Keratinocyte (primary cell): ENCODE results near the gene FITM2. TPM values are rescaled to one million over a fixed set of nuclear protein-coding genes. Genes with fewer than 3 reads are reported as not detected.

Experiments used
- DNase-seq: peaks from one replicate; pipeline ENCODE4 v3.0.0-alpha.2; 2011; ENCODE audit warnings: low read depth, missing footprints, low spot score
- FAIRE-seq: peaks from 2 replicates; lab custom pipeline; 2011; peaks lifted over from hg19 to GRCh38; lab: Jason Lieb, UNC
- H2AFZ ChIP-seq: 2 replicates; pipeline ENCODE4 v1.6.0; 2012; ENCODE audit warnings: low read length, control low read depth, inconsistent platforms; ENCODE audit not compliant: control insufficient read depth
- H3K27ac ChIP-seq: 2 replicates; pipeline ENCODE4 v1.5.1; 2011; ENCODE audit warnings: low read length; ENCODE audit not compliant: control insufficient read depth, insufficient read depth
- H3K27me3 ChIP-seq: 3 replicates; pipeline ENCODE4 v1.6.0; 2011; ENCODE audit warnings: low read length; ENCODE audit not compliant: control insufficient read depth, insufficient read depth; ENCODE audit errors: extremely low read depth
- H3K36me3 ChIP-seq, 2 experiments: 2 replicates in 1 of 2; 3 replicates in 1 of 2; pipeline ENCODE4 v1.5.1; 2011; ENCODE audit warnings: low read length in 2 of 2, mild to moderate bottlenecking in 1 of 2; ENCODE audit not compliant: control insufficient read depth in 2 of 2, insufficient read depth in 2 of 2; ENCODE audit errors: extremely low read depth in 1 of 2
- H3K4me1 ChIP-seq: 3 replicates; pipeline ENCODE4 v1.5.1; 2011; ENCODE audit warnings: low read length; ENCODE audit not compliant: control insufficient read depth, insufficient read depth; ENCODE audit errors: extremely low read depth
- H3K4me2 ChIP-seq: 3 replicates; pipeline ENCODE4 v1.6.0; 2011; ENCODE audit warnings: low read depth, low read length; ENCODE audit not compliant: control insufficient read depth, insufficient read depth; ENCODE audit errors: extremely low read depth
- H3K4me3 ChIP-seq, 3 experiments: fragments of 200-600 bp in 1 of 3; sonication (generic) in 1 of 3; 2 replicates in 2 of 3; 3 replicates in 1 of 3; pipeline ENCODE4 v1.5.1; 2011 to 2016; ENCODE audit warnings: low read length in 3 of 3, mild to moderate bottlenecking in 3 of 3, control low read depth in 2 of 3, inconsistent platforms in 1 of 3, low read depth in 1 of 3, mixed read lengths in 1 of 3, mixed run types in 1 of 3, moderate library complexity in 1 of 3; ENCODE audit not compliant: control insufficient read depth in 2 of 3, insufficient read depth in 2 of 3; ENCODE audit errors: extremely low read depth in 1 of 3
- H3K79me2 ChIP-seq: 2 replicates; pipeline ENCODE4 v1.6.0; 2012; ENCODE audit warnings: low read length; ENCODE audit not compliant: control insufficient read depth, insufficient read depth
- H3K9ac ChIP-seq: 3 replicates; pipeline ENCODE4 v1.6.0; 2011; ENCODE audit warnings: low read length; ENCODE audit not compliant: control insufficient read depth, insufficient read depth; ENCODE audit errors: extremely low read depth
- H3K9me1 ChIP-seq: 3 replicates; pipeline ENCODE4 v1.6.0; 2011; ENCODE audit warnings: low read length; ENCODE audit not compliant: control insufficient read depth, insufficient read depth; ENCODE audit errors: extremely low read depth
- H3K9me3 ChIP-seq: 2 replicates; pipeline ENCODE4 v1.5.1; 2012; ENCODE audit warnings: low read depth, low read length; ENCODE audit not compliant: control insufficient read depth
- H4K20me1 ChIP-seq: 3 replicates; pipeline ENCODE4 v1.6.0; 2011; ENCODE audit warnings: low read length; ENCODE audit not compliant: control insufficient read depth, insufficient read depth; ENCODE audit errors: extremely low read depth
- CTCF ChIP-seq, 3 experiments: IDR thresholded peaks in 1 of 3; conservative IDR thresholded peaks in 1 of 3; optimal IDR thresholded peaks in 1 of 3; 2 replicates in 2 of 3; 3 replicates in 1 of 3; pipeline versions ENCODE3 to v1.5.1; 2011; ENCODE audit warnings: low read length in 3 of 3, mild to moderate bottlenecking in 3 of 3, moderate library complexity in 2 of 3, control low read depth in 1 of 3, inconsistent platforms in 1 of 3; ENCODE audit not compliant: insufficient read depth in 2 of 3; ENCODE audit errors: extremely low read depth in 1 of 3
- EZH2 ChIP-seq: IDR thresholded peaks from one replicate; pipeline ENCODE4 v1.6.1; 2012; ENCODE audit warnings: inconsistent platforms, mild to moderate bottlenecking, low read length, moderate library complexity
- dilution Hi-C: fragments of 300-500 bp; cut with MboI; formaldehyde crosslinking; loops from one replicate; pipeline ENCODE4 v1.7.0; 2020; ENCODE audit warnings: low sequenced_read_pairs; ENCODE audit not compliant: extremely low pct_ligation_motif_present
- polyA plus RNA-seq, 5 experiments: library from polyadenylated mRNA; depleted of rRNA in 3 of 5; stranded (reverse) in 3 of 5; stranded (forward) in 1 of 5; unstranded in 1 of 5; fragments of >200 nt; gene quantifications; 1 replicate in 1 of 5; 2 replicates in 3 of 5; 3 replicates in 1 of 5; pipeline versions ENCODE4 v1.2.1 to v1.2.3, GENCODE V29; 2011 to 2012; ENCODE audit warnings: missing spikeins in 2 of 5, low read depth in 1 of 5, low replicate concordance in 1 of 5

The FITM2 gene
- polyA plus RNA-seq, 1 donor (not counting 4 experiments of a cell fraction or from before 2014, with no cell fraction given) = 2.9 TPM

- Histone ChIP-seq H3K9ac (no peak overlapping the region), H3K79me2 (no peaks in the 10 kb centered on the region), H2AFZ (no peak overlapping the region), H3K9me1 (no peaks in the 10 kb centered on the region), H3K9me3 (no peaks in the 10 kb centered on the region), H4K20me1 (no peaks in the 10 kb centered on the region), H3K27ac (no peak overlapping the region), H3K36me3 (no peaks in the 10 kb centered on the region), H3K4me3 (no peak overlapping the region), H3K4me2 (no peak overlapping the region), H3K4me1 (no peaks in the 10 kb centered on the region), H3K27me3 (no peaks in the 10 kb centered on the region)
- TF ChIP-seq EZH2 (no peak), CTCF (optimal IDR thresholded peaks at IDR 0.05 in 1 of 3, IDR thresholded peaks at IDR 0.05 in 1 of 3, conservative IDR thresholded peaks at IDR 0.05 in 1 of 3; ENCODE audit: extremely low read depth in 1 of 3, insufficient read depth in 2 of 3, low read length in 3 of 3) (no peak)
- dilution Hi-C loops = loop anchor here (10.0 kb wide), 1 partner anchor 65 kb away; no protein-coding TSS in a partner anchor
- no peak for DNase-seq
- FAIRE-seq = no peak
These were observed 8.9 kb upstream of the FITM2 start for GRCh38 chr20:44319839-44320422.

DNA sequence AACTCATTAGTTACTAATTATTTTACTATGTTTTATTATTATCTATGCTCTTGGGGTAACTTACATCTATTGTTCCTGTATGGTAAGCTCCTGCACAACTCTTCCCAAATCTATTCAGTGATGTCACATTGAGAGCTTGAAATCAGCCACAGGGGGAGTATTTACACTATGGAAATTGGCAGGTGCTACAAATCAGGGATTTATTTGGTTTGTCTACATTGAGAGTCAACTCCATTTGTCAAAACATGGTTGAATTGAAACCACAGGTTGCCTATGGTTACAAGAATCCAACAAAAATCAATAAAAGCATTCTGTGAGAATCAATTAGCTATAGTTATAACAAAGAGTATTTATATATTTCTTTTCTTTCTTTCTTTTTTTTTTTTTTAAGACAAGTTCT, 3.9 kb upstream of the FITM2 start:
- H3K4me1 ChIP-seq = peaks cover 7% of the 10 kb centered on the region
- FAIRE-seq (no peak), DNase-seq (no peak)
- dilution Hi-C loops = no loop called here
- H3K27ac ChIP-seq = no peak overlapping the region
- H3K4me3 ChIP-seq = no peak overlapping the region
- no peaks in the 10 kb centered on the region for H4K20me1 ChIP-seq
- H3K27me3 ChIP-seq = no peaks in the 10 kb centered on the region
- peaks cover 9% of the 10 kb centered on the region for H3K79me2 ChIP-seq
- H3K9ac ChIP-seq = no peak overlapping the region
- TF ChIP-seq CTCF (optimal IDR thresholded peaks at IDR 0.05 in 1 of 3, IDR thresholded peaks at IDR 0.05 in 1 of 3, conservative IDR thresholded peaks at IDR 0.05 in 1 of 3; ENCODE audit: extremely low read depth in 1 of 3, insufficient read depth in 2 of 3, low read length in 3 of 3) (no peak), EZH2 (no peak)
- H3K9me1 ChIP-seq = no peaks in the 10 kb centered on the region
- no peak overlapping the region for H3K4me2 ChIP-seq
- H3K9me3 ChIP-seq = no peaks in the 10 kb centered on the region
- no peak overlapping the region for H2AFZ ChIP-seq
- H3K36me3 ChIP-seq = no peaks in the 10 kb centered on the region
